C1 segment of cervical spinal cord (tissue), 14 donors: ENCODE data around the gene RELCH.

ENCODE experiments used
- DNase-seq, 14 donors: peaks; one replicate each; lab custom pipeline; 2025; lab: John Stamatoyannopoulos, UW

Gene RELCH

GRCh38 chr18:62339106-62339988 lies 152.3 kb downstream of the RELCH start:
- no peak for DNase-seq

- DNase-seq, result no peak
Observed at GRCh38 chr18:62340996-62341395, 153.9 kb downstream of the RELCH start.

GRCh38 chr18:62341473-62341872 lies 154.4 kb downstream of the RELCH start:
- no peak for DNase-seq

GRCh38 chr18:62342884-62343283 lies 155.8 kb downstream of the RELCH start:
- no peak for DNase-seq

GRCh38 chr18:62343316-62343715 lies 156.3 kb downstream of the RELCH start:
- no peak for DNase-seq

- DNase-seq, result no peak
Observed at GRCh38 chr18:62345909-62346308, 158.9 kb downstream of the RELCH start.

- DNase-seq, result no peak
Observed at GRCh38 chr18:62346333-62347088, 159.5 kb downstream of the RELCH start.

GRCh38 chr18:62347089-62347506 lies 160.0 kb downstream of the RELCH start:
- no peak for DNase-seq

GRCh38 chr18:62348474-62348873 lies 161.4 kb downstream of the RELCH start:
- no peak for DNase-seq

- DNase-seq, result no peak
Observed at GRCh38 chr18:62353170-62353569, 166.1 kb downstream of the RELCH start.

GRCh38 chr18:62354151-62354550 lies 167.1 kb downstream of the RELCH start:
- DNase-seq, result no peak

GRCh38 chr18:62357079-62357719 lies 170.1 kb downstream of the RELCH start:
- DNase-seq, result no peak
